Measurements from ENCODE around the gene PCK2.

- TF ChIP-seq CTCF (conservative IDR thresholded peaks at IDR 0.05; ENCODE audit: low read length) (no peak), EZH2phosphoT487 (IDR thresholded peaks at IDR 0.05; ENCODE audit: borderline replicate concordance) (no peak)
These were observed 18.4 kb upstream of the PCK2 start for GRCh38 chr14:24075485-24076301.

Data from Loucy (cell line).